Measurements from ENCODE around the gene ERGIC3.

The ERGIC3 gene

DNA sequence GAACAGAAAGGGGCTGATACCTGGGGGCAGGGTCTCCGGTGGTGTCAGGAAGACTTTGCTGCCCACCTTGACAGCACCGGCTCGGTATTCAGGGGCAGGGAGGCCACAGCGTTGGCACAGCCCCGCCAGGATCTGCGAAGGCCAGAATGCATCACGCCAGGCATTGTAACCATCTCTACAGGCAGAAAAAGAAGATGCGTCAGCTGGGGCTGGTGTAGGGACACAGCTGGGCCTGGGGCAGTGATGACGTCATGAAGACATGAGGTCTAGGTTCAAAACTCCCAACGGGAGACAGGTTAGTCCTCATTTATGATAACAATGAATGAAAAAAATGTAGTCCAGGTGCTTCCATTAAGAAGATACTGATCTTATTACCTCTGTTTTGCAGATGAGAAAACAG is 22.0 kb downstream of the ERGIC3 start:
- ATAC-seq, result no peak
- no peak for TF ChIP-seq ZFP3 (CRISPR knock-in tag; IDR thresholded peaks at IDR 0.05)
- no peak for TF ChIP-seq SNAI2 (CRISPR knock-in tag; IDR thresholded peaks at IDR 0.05)
- no peak for TF ChIP-seq ZNF565 (CRISPR knock-in tag; conservative IDR thresholded peaks at IDR 0.05; ENCODE audit: low read depth)
- TF ChIP-seq, protein P1, sequence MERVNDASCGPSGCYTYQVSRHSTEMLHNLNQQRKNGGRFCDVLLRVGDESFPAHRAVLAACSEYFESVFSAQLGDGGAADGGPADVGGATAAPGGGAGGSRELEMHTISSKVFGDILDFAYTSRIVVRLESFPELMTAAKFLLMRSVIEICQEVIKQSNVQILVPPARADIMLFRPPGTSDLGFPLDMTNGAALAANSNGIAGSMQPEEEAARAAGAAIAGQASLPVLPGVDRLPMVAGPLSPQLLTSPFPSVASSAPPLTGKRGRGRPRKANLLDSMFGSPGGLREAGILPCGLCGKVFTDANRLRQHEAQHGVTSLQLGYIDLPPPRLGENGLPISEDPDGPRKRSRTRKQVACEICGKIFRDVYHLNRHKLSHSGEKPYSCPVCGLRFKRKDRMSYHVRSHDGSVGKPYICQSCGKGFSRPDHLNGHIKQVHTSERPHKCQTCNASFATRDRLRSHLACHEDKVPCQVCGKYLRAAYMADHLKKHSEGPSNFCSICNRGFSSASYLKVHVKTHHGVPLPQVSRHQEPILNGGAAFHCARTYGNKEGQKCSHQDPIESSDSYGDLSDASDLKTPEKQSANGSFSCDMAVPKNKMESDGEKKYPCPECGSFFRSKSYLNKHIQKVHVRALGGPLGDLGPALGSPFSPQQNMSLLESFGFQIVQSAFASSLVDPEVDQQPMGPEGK (CRISPR knock-in tag; IDR thresholded peaks at IDR 0.05; ENCODE audit: borderline replicate concordance), result no peak
- TF ChIP-seq, protein P2, sequence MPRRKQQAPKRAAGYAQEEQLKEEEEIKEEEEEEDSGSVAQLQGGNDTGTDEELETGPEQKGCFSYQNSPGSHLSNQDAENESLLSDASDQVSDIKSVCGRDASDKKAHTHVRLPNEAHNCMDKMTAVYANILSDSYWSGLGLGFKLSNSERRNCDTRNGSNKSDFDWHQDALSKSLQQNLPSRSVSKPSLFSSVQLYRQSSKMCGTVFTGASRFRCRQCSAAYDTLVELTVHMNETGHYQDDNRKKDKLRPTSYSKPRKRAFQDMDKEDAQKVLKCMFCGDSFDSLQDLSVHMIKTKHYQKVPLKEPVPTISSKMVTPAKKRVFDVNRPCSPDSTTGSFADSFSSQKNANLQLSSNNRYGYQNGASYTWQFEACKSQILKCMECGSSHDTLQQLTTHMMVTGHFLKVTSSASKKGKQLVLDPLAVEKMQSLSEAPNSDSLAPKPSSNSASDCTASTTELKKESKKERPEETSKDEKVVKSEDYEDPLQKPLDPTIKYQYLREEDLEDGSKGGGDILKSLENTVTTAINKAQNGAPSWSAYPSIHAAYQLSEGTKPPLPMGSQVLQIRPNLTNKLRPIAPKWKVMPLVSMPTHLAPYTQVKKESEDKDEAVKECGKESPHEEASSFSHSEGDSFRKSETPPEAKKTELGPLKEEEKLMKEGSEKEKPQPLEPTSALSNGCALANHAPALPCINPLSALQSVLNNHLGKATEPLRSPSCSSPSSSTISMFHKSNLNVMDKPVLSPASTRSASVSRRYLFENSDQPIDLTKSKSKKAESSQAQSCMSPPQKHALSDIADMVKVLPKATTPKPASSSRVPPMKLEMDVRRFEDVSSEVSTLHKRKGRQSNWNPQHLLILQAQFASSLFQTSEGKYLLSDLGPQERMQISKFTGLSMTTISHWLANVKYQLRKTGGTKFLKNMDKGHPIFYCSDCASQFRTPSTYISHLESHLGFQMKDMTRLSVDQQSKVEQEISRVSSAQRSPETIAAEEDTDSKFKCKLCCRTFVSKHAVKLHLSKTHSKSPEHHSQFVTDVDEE (CRISPR knock-in tag; IDR thresholded peaks at IDR 0.05), result no peak
- no peak for TF ChIP-seq OSR1 (CRISPR knock-in tag; IDR thresholded peaks at IDR 0.05)
- TF ChIP-seq ZFP30 (CRISPR knock-in tag; IDR thresholded peaks at IDR 0.05), result no peak
- TF ChIP-seq, protein P3, sequence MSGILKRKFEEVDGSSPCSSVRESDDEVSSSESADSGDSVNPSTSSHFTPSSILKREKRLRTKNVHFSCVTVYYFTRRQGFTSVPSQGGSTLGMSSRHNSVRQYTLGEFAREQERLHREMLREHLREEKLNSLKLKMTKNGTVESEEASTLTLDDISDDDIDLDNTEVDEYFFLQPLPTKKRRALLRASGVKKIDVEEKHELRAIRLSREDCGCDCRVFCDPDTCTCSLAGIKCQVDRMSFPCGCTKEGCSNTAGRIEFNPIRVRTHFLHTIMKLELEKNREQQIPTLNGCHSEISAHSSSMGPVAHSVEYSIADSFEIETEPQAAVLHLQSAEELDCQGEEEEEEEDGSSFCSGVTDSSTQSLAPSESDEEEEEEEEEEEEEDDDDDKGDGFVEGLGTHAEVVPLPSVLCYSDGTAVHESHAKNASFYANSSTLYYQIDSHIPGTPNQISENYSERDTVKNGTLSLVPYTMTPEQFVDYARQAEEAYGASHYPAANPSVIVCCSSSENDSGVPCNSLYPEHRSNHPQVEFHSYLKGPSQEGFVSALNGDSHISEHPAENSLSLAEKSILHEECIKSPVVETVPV (CRISPR knock-in tag; IDR thresholded peaks at IDR 0.05), result no peak
- TF ChIP-seq BACH2 (CRISPR knock-in tag; IDR thresholded peaks at IDR 0.05; ENCODE audit: borderline replicate concordance), result no peak
- TF ChIP-seq ESRRG (CRISPR knock-in tag; IDR thresholded peaks at IDR 0.05), result no peak
- no peak for TF ChIP-seq ISL1 (CRISPR knock-in tag; IDR thresholded peaks at IDR 0.05)
- TF ChIP-seq, protein P4, sequence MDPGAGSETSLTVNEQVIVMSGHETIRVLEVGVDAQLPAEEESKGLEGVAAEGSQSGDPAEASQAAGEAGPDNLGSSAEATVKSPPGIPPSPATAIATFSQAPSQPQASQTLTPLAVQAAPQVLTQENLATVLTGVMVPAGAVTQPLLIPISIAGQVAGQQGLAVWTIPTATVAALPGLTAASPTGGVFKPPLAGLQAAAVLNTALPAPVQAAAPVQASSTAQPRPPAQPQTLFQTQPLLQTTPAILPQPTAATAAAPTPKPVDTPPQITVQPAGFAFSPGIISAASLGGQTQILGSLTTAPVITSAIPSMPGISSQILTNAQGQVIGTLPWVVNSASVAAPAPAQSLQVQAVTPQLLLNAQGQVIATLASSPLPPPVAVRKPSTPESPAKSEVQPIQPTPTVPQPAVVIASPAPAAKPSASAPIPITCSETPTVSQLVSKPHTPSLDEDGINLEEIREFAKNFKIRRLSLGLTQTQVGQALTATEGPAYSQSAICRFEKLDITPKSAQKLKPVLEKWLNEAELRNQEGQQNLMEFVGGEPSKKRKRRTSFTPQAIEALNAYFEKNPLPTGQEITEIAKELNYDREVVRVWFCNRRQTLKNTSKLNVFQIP (CRISPR knock-in tag; IDR thresholded peaks at IDR 0.05; ENCODE audit: borderline replicate concordance, low read depth), result no peak
- TF ChIP-seq RARB (CRISPR knock-in tag; IDR thresholded peaks at IDR 0.05), result no peak
- no peak for TF ChIP-seq TOX (CRISPR knock-in tag; IDR thresholded peaks at IDR 0.05; ENCODE audit: borderline replicate concordance)

DNA sequence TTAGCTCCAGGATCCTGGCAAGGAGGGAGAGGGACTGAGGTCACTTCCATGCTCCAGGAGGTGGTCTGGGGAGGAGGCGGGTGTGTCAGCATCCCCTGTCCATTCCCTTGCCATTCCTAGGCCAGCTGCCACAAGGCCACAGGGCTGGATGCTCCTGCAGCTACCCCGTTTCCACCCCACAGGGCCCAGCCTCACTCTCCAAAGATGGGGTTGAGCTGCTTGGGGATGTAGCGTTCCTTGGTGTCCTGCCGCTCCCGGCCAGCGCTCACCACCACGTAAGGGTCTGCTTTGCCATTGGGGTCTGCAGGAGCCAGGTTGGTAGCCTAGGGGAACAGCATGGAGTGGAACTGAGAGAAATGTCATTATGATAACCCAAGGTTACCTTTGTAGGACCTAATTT is 23.0 kb downstream of the ERGIC3 start:
- ATAC-seq, result no peak
- TF ChIP-seq OSR1 (CRISPR knock-in tag; IDR thresholded peaks at IDR 0.05) (no peak), TCF4 (CRISPR knock-in tag; IDR thresholded peaks at IDR 0.05; ENCODE audit: borderline replicate concordance) (no peak), CSDC2 (CRISPR knock-in tag; IDR thresholded peaks at IDR 0.05) (no peak), ZNF8 (CRISPR knock-in tag; IDR thresholded peaks at IDR 0.05) (no peak), RARB (CRISPR knock-in tag; IDR thresholded peaks at IDR 0.05) (no peak), ZFP30 (CRISPR knock-in tag; IDR thresholded peaks at IDR 0.05) (no peak), ZNF565 (CRISPR knock-in tag; conservative IDR thresholded peaks at IDR 0.05; ENCODE audit: low read depth) (no peak), ARNTL (CRISPR knock-in tag; IDR thresholded peaks at IDR 0.05; ENCODE audit: borderline replicate concordance, low read depth) (no peak), ZFP3 (CRISPR knock-in tag; IDR thresholded peaks at IDR 0.05) (no peak), ISL1 (CRISPR knock-in tag; IDR thresholded peaks at IDR 0.05) (no peak), PPARA (CRISPR knock-in tag; IDR thresholded peaks at IDR 0.05; ENCODE audit: borderline replicate concordance) (no peak), SNAI2 (CRISPR knock-in tag; IDR thresholded peaks at IDR 0.05) (no peak), ZC3H10 (CRISPR knock-in tag; IDR thresholded peaks at IDR 0.05) (no peak), BACH2 (CRISPR knock-in tag; IDR thresholded peaks at IDR 0.05; ENCODE audit: borderline replicate concordance) (no peak)
- TF ChIP-seq, protein P3 (CRISPR knock-in tag; IDR thresholded peaks at IDR 0.05), result no peak
- TF ChIP-seq, protein P2 (CRISPR knock-in tag; IDR thresholded peaks at IDR 0.05), result no peak
- TF ChIP-seq, protein P4 (CRISPR knock-in tag; IDR thresholded peaks at IDR 0.05; ENCODE audit: borderline replicate concordance, low read depth), result no peak
- TF ChIP-seq, protein P1 (CRISPR knock-in tag; IDR thresholded peaks at IDR 0.05; ENCODE audit: borderline replicate concordance), result no peak
